K562 (cell line): Measurements from ENCODE around the gene GCDH. TPM values are rescaled to one million over a fixed set of nuclear protein-coding genes. Genes with fewer than 3 reads are reported as not detected.

Source experiments
- ASH1L ChIP-seq: fragments of 450-650 bp; IDR thresholded peaks from 2 replicates; pipeline ENCODE4 v1.6.1; 2018; ENCODE audit warnings: borderline replicate concordance, mild to moderate bottlenecking, low read depth; ENCODE audit not compliant: partially characterized antibody
- GATA2 ChIP-seq: sonication (generic); formaldehyde crosslinking; IDR thresholded peaks from 2 replicates; pipeline ENCODE4 v1.4.0; 2020; ENCODE audit warnings: mild to moderate bottlenecking, missing genetic modification reagents
- HNRNPUL1 ChIP-seq: fragments of 200-400 bp; formaldehyde crosslinking; IDR thresholded peaks from 2 replicates; pipeline ENCODE4 v1.6.1; 2017; ENCODE audit warnings: low read length
- L3MBTL2 ChIP-seq: fragments of 450-650 bp; IDR thresholded peaks from 2 replicates; pipeline ENCODE4 v1.6.1; 2016; ENCODE audit warnings: mild to moderate bottlenecking, moderate library complexity
- RAD21 ChIP-seq, 2 experiments: fragments of 250-450 bp in 1 of 2; fragments of 450-650 bp in 1 of 2; sonication (Bioruptor Pico) in 1 of 2; formaldehyde crosslinking in 1 of 2; IDR thresholded peaks in 1 of 2; conservative IDR thresholded peaks in 1 of 2; 2 replicates each; pipeline versions ENCODE4 v1.4.0 to v1.8.0; 2020 to 2022; ENCODE audit warnings: mild to moderate bottlenecking in 2 of 2, moderate library complexity in 1 of 2
- RHOXF2B ChIP-seq: fragments of 250-450 bp; sonication (Bioruptor Pico); conservative IDR thresholded peaks from 2 replicates; pipeline ENCODE4 v1.5.1; 2021
- TBL1XR1 ChIP-seq, 2 experiments: IDR thresholded peaks; 2 replicates each; pipeline ENCODE4 v1.6.1; 2012; ENCODE audit warnings: improper control_type of control experiment in 2 of 2, low read length in 2 of 2, mild to moderate bottlenecking in 1 of 2
- TFAM ChIP-seq: fragments of 250-450 bp; sonication (Bioruptor Pico); conservative IDR thresholded peaks from 2 replicates; pipeline ENCODE4 v1.5.0; 2021; ENCODE audit warnings: mild to moderate bottlenecking, moderate library complexity
- ZNF695 ChIP-seq: fragments of 450-650 bp; formaldehyde crosslinking; IDR thresholded peaks from 2 replicates; pipeline ENCODE4 v1.4.0; 2020; ENCODE audit warnings: mild to moderate bottlenecking, moderate library complexity
- ZNF717 ChIP-seq: fragments of 250-450 bp; sonication (Bioruptor Pico); IDR thresholded peaks from 2 replicates; pipeline ENCODE4 v1.5.0; 2021
- polyA plus RNA-seq, 8 experiments: library from polyadenylated mRNA; depleted of rRNA in 4 of 8; stranded (reverse) in 5 of 8; unstranded in 3 of 8; fragments of >200 nt; fragmentation: Nextera tagmentation in 2 of 8; fragmentation: Illumina TruSeq in 1 of 8; extraction: Ambion mirVana in 2 of 8; extraction: Trizol in 1 of 8; gene quantifications; 2 replicates each; pipeline versions ENCODE4 v1.2.1 to v1.2.3, GENCODE V29; 2011 to 2014; ENCODE audit warnings: inconsistent platforms in 1 of 8, missing spikeins in 1 of 8
- total RNA-seq, 7 experiments: library from RNA; depleted of rRNA in 6 of 7; stranded (reverse); fragments of >200 nt in 6 of 7; fragmentation: Illumina TruSeq in 2 of 7; extraction: Trizol in 2 of 7; gene quantifications; 2 replicates each; pipeline versions ENCODE4 v1.2.1 to v1.2.3, GENCODE V29; 2011 to 2021; ENCODE audit warnings: low replicate concordance in 1 of 7
- TF ChIP-seq, protein P1 (sequence below): conservative IDR thresholded peaks from 2 replicates; pipeline ENCODE4 v1.6.1; 2011; ENCODE audit warnings: low read depth, mild to moderate bottlenecking, low read length; ENCODE audit not compliant: control insufficient read depth
- TF ChIP-seq, protein P2 (sequence below): sonication (generic); formaldehyde crosslinking; IDR thresholded peaks from 2 replicates; pipeline ENCODE4 v1.8.0; 2022; ENCODE audit warnings: missing genetic modification reagents, mild to moderate bottlenecking, borderline replicate concordance
- TF ChIP-seq, protein P3 (sequence below), 2 experiments: IDR thresholded peaks; 2 replicates each; pipeline ENCODE4 v1.6.1; 2012; ENCODE audit warnings: improper control_type of control experiment in 2 of 2, low read depth in 2 of 2, low read length in 2 of 2, borderline replicate concordance in 1 of 2
- TF ChIP-seq, protein P4 (sequence below), 3 experiments: fragments of 200-800 bp in 1 of 3; sonication (Bioruptor generic) in 1 of 3; sonication (generic) in 1 of 3; formaldehyde crosslinking in 1 of 3; IDR thresholded peaks; 2 replicates each; pipeline versions ENCODE4 v1.6.1 to v1.8.0; 2016 to 2022; ENCODE audit warnings: mild to moderate bottlenecking in 2 of 3, missing compliant biosample characterization in 2 of 3, missing genetic modification characterization in 2 of 3, missing genetic modification reagents in 1 of 3
- TF ChIP-seq, protein P5 (sequence below): fragments of 450-650 bp; IDR thresholded peaks from 2 replicates; pipeline ENCODE4 v1.6.1; 2016

Gene GCDH
- total and polyA plus RNA-seq, 9 of the 15 experiments (the other 6 are each of a cell fraction or from before 2014, with no cell fraction given) = 2.9 to 50.8 (median 19.1) TPM

DNA sequence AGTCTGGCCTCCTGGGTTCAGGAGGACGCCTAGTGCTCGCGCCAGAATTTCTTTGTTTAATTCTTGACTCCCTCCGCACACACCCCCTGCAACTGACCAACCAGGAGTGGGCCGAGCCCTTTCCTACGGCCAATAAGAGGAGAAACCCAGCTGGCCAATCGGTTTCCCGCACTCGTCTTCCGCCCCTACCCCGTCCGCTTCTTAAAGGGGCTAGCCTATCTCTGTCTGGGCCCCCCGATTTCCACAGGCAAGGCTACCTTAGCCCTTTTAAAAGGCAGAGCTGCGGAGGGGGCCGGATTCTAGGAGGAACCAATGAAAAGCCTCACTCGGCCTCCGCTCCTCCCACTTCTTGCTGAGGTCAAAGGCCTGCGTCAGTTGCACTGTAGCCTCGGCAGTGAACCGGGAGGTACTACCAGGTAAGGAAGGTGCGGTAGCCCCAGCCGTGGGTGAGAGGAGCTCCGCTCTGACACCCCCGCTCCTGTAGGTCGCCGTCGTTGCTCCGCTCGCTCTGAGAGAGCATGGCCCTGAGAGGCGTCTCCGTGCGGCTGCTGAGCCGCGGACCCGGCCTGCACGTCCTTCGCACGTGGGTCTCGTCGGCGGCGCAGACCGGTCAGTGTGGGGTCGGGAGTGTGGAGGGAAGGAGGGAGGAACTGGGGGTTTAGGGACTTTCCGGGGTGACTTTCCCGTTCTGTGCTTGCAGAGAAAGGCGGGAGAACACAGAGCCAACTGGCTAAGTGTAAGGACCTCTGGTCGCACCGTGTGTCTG lies at the start of gene GCDH (continued):
- no peak for TF ChIP-seq TFAM (CRISPR knock-in tag)
- no peak for TF ChIP-seq ZNF695 (CRISPR knock-in tag)
- TF ChIP-seq GATA2 (CRISPR knock-in tag) = no peak
- TF ChIP-seq, protein P1, sequence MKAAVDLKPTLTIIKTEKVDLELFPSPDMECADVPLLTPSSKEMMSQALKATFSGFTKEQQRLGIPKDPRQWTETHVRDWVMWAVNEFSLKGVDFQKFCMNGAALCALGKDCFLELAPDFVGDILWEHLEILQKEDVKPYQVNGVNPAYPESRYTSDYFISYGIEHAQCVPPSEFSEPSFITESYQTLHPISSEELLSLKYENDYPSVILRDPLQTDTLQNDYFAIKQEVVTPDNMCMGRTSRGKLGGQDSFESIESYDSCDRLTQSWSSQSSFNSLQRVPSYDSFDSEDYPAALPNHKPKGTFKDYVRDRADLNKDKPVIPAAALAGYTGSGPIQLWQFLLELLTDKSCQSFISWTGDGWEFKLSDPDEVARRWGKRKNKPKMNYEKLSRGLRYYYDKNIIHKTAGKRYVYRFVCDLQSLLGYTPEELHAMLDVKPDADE = peak; percentile 67
- TF ChIP-seq, protein P2, sequence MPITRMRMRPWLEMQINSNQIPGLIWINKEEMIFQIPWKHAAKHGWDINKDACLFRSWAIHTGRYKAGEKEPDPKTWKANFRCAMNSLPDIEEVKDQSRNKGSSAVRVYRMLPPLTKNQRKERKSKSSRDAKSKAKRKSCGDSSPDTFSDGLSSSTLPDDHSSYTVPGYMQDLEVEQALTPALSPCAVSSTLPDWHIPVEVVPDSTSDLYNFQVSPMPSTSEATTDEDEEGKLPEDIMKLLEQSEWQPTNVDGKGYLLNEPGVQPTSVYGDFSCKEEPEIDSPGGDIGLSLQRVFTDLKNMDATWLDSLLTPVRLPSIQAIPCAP (CRISPR knock-in tag) = no peak
- TF ChIP-seq, protein P3, sequence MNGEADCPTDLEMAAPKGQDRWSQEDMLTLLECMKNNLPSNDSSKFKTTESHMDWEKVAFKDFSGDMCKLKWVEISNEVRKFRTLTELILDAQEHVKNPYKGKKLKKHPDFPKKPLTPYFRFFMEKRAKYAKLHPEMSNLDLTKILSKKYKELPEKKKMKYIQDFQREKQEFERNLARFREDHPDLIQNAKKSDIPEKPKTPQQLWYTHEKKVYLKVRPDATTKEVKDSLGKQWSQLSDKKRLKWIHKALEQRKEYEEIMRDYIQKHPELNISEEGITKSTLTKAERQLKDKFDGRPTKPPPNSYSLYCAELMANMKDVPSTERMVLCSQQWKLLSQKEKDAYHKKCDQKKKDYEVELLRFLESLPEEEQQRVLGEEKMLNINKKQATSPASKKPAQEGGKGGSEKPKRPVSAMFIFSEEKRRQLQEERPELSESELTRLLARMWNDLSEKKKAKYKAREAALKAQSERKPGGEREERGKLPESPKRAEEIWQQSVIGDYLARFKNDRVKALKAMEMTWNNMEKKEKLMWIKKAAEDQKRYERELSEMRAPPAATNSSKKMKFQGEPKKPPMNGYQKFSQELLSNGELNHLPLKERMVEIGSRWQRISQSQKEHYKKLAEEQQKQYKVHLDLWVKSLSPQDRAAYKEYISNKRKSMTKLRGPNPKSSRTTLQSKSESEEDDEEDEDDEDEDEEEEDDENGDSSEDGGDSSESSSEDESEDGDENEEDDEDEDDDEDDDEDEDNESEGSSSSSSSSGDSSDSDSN (IDR thresholded peaks at IDR 0.05; ENCODE audit: borderline replicate concordance in 1 of 2, low read depth in 2 of 2, low read length in 2 of 2) = 0 out of 4 replicates have a peak, but pooled peaks of 1 of the 2 experiments have one; percentile 10
- TF ChIP-seq, protein P4, sequence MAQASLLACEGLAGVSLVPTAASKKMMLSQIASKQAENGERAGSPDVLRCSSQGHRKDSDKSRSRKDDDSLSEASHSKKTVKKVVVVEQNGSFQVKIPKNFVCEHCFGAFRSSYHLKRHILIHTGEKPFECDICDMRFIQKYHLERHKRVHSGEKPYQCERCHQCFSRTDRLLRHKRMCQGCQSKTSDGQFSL (CRISPR knock-in tag; IDR thresholded peaks at IDR 0.05) = no peak
- TF ChIP-seq, protein P4 (tag; IDR thresholded peaks at IDR 0.05) = no peak
- peak; percentile 74 for TF ChIP-seq ASH1L
- TF ChIP-seq RAD21 (CRISPR knock-in tag; conservative IDR thresholded peaks at IDR 0.05 in 1 of 2, IDR thresholded peaks at IDR 0.05 in 1 of 2) = 0 out of 4 replicates have a peak, but pooled peaks of 1 of the 2 experiments have one; percentile 34
- no peak for TF ChIP-seq RHOXF2B
- no peak for TF ChIP-seq ZNF717
- TF ChIP-seq HNRNPUL1 = no peak
- TF ChIP-seq L3MBTL2 = peak; percentile 76
- TF ChIP-seq, protein P5, sequence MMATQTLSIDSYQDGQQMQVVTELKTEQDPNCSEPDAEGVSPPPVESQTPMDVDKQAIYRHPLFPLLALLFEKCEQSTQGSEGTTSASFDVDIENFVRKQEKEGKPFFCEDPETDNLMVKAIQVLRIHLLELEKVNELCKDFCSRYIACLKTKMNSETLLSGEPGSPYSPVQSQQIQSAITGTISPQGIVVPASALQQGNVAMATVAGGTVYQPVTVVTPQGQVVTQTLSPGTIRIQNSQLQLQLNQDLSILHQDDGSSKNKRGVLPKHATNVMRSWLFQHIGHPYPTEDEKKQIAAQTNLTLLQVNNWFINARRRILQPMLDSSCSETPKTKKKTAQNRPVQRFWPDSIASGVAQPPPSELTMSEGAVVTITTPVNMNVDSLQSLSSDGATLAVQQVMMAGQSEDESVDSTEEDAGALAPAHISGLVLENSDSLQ = no peak
- TF ChIP-seq TBL1XR1 (IDR thresholded peaks at IDR 0.05; ENCODE audit: low read length in 2 of 2) = peak in 1 of 2 experiments; percentile 27; a peak in 2 of 4 replicates
